NB4 (cell line): ENCODE measurements around the gene DSEL.

Experiments used
- TF ChIP-seq, protein P1 (sequence below): IDR thresholded peaks from one replicate; pipeline ENCODE4 v1.5.1; 2012; ENCODE audit warnings: low read depth, low read length
- TF ChIP-seq, protein P2 (sequence below): IDR thresholded peaks from 2 replicates; pipeline ENCODE4 v1.6.1; 2011; ENCODE audit warnings: low read depth, low read length

DNA sequence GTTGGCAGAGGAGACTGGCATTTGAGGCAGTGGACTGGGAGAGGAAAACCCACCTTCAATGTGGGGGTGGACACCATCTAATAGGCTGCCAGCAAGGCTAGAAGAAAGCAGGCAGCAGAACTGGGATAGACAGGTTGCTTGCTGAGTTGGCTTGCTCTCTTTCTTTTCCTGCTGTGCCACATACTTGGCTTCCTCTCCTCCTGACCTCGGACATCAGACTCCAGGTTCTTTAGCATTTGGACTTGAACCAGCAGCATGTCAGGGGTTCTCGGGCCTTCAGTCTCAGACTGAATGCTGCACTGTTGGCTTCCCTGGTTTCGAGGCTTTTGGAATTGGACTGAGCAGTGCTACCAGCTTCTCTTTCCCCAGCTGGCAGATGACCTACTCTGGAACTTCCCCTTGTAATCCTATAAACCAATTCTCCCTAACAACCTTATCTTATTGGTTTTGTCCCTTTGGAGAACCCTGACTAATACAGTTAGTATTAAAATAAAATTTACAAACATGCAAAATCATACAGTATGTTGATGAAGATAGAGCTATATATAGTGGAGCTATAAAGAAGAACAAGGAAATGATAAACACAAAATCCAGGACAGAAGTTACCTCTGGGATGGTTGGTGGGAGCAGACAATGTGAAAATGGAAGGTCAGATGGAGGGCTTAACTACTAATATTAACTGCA lies 15.9 kb downstream of the DSEL start:
- TF ChIP-seq, protein P1, sequence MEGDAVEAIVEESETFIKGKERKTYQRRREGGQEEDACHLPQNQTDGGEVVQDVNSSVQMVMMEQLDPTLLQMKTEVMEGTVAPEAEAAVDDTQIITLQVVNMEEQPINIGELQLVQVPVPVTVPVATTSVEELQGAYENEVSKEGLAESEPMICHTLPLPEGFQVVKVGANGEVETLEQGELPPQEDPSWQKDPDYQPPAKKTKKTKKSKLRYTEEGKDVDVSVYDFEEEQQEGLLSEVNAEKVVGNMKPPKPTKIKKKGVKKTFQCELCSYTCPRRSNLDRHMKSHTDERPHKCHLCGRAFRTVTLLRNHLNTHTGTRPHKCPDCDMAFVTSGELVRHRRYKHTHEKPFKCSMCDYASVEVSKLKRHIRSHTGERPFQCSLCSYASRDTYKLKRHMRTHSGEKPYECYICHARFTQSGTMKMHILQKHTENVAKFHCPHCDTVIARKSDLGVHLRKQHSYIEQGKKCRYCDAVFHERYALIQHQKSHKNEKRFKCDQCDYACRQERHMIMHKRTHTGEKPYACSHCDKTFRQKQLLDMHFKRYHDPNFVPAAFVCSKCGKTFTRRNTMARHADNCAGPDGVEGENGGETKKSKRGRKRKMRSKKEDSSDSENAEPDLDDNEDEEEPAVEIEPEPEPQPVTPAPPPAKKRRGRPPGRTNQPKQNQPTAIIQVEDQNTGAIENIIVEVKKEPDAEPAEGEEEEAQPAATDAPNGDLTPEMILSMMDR: no peak
- TF ChIP-seq, protein P2, sequence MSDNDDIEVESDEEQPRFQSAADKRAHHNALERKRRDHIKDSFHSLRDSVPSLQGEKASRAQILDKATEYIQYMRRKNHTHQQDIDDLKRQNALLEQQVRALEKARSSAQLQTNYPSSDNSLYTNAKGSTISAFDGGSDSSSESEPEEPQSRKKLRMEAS: no peak
